Nephron progenitor cell (in vitro differentiated cells): ENCODE data around the gene RAB28.

Experiments used
- DNase-seq: peaks from one replicate; pipeline ENCODE4 v3.0.0; 2021
- H3K27ac Mint-ChIP-seq: 2 replicates; pipeline ENCODE4 v1.8.0; 2021; ENCODE audit warnings: mild to moderate bottlenecking, moderate library complexity, mixed read lengths
- H3K27me3 Mint-ChIP-seq: 2 replicates; pipeline ENCODE4 v1.8.0; 2021; ENCODE audit warnings: mild to moderate bottlenecking, low read depth, mixed read lengths; ENCODE audit not compliant: poor library complexity
- H3K36me3 Mint-ChIP-seq: 2 replicates; pipeline ENCODE4 v1.8.0; 2021; ENCODE audit warnings: low read depth, mixed read lengths
- H3K4me1 Mint-ChIP-seq: 2 replicates; pipeline ENCODE4 v1.8.0; 2021; ENCODE audit warnings: mixed read lengths
- H3K4me3 Mint-ChIP-seq: 2 replicates; pipeline ENCODE4 v1.8.0; 2021; ENCODE audit warnings: mild to moderate bottlenecking, moderate library complexity, mixed read lengths
- H3K9me3 Mint-ChIP-seq: 2 replicates; pipeline ENCODE4 v1.8.0; 2021; ENCODE audit warnings: mild to moderate bottlenecking, moderate library complexity, mixed read lengths
- CTCF ChIP-seq: fragments of 200-600 bp; sonication (generic); IDR thresholded peaks from 2 replicates; pipeline ENCODE4 v1.5.0; 2021; ENCODE audit warnings: antibody characterized with exemption

RAB28 gene

DNA sequence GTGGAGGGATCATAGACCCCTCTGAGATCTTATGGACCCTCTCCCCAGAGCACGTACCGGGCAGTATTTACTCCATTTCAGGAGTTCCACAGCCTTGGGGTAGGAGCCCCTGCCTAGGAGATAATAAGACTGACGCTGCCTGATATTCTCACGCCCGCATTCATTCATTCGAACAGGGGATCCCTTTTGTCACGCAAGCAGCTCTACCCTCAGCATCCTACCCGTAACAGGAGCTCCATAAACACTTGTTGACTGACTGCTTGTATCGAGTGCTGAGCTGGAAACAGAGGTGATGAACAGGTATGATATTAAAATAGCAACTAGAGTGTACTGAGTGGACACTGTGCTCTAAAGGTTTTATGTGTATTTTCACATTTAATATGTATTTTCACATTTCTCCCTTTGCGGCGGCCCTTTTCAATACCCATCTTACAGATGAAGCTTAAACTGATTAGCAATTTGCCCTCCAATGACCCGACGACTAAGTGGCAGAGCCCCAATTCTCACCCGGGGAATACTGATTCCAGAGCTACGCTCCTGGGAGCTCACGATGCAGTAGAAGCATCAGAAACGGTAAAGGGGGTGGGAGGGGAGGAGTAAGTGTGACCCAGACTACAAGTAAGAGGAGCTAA, 888 bp downstream of the RAB28 start:
- Mint-ChIP-seq H3K4me3 (peak overlapping the region; percentile 96), H3K27ac (peak overlapping the region; percentile 89), H3K27me3 (peaks cover 4% of the 10 kb centered on the region), H3K4me1 (peaks cover 40% of the 10 kb centered on the region), H3K36me3 (no peaks in the 10 kb centered on the region), H3K9me3 (peaks cover 7% of the 10 kb centered on the region)
- DNase-seq, result peak; percentile 4
- TF ChIP-seq CTCF, result no peak

DNA sequence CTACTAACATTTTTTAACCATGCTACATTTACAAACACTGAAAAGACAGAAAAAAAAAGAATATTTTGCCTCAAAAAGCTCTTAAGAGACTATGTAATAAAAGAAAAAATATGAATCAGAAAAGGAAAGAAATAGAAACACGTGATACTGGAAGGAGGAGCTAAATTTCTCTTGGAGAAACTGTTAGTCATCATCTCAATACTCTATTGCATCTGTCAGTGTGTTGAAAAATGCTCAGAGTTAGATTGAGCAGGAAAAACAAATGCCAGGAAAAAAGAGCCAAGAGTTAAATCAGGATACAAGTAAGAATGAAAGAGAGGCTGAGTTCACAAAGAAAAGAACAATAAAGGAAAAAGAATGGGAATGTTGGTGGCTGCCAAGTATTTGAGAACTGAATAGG, 2.6 kb downstream of the RAB28 start:
- peak overlapping the region; percentile 96 for H3K4me3 Mint-ChIP-seq
- no peak for TF ChIP-seq CTCF
- no peaks in the 10 kb centered on the region for H3K9me3 Mint-ChIP-seq
- DNase-seq, result no peak
- H3K36me3 Mint-ChIP-seq, result no peaks in the 10 kb centered on the region
- H3K4me1 Mint-ChIP-seq, result peaks cover 40% of the 10 kb centered on the region
- H3K27ac Mint-ChIP-seq, result no peak overlapping the region
- no peaks in the 10 kb centered on the region for H3K27me3 Mint-ChIP-seq

- TF ChIP-seq CTCF, result no peak
- H3K27me3 Mint-ChIP-seq, result no peaks in the 10 kb centered on the region
- no peak for DNase-seq
- H3K27ac Mint-ChIP-seq, result no peak overlapping the region
- no peaks in the 10 kb centered on the region for H3K36me3 Mint-ChIP-seq
- H3K4me1 Mint-ChIP-seq, result peaks cover 35% of the 10 kb centered on the region
- no peak overlapping the region for H3K4me3 Mint-ChIP-seq
- no peaks in the 10 kb centered on the region for H3K9me3 Mint-ChIP-seq
Observed at GRCh38 chr4:13478707-13479106, 5.4 kb downstream of the RAB28 start.

GRCh38 chr4:13478131-13478530, 6.0 kb downstream of the RAB28 start:
- TF ChIP-seq CTCF, result no peak
- no peak overlapping the region for H3K27ac Mint-ChIP-seq
- H3K9me3 Mint-ChIP-seq, result no peaks in the 10 kb centered on the region
- H3K4me1 Mint-ChIP-seq, result peaks cover 30% of the 10 kb centered on the region
- no peaks in the 10 kb centered on the region for H3K27me3 Mint-ChIP-seq
- no peak for DNase-seq
- H3K36me3 Mint-ChIP-seq, result no peaks in the 10 kb centered on the region
- no peak overlapping the region for H3K4me3 Mint-ChIP-seq

GRCh38 chr4:13476915-13477314, 7.2 kb downstream of the RAB28 start:
- no peaks in the 10 kb centered on the region for H3K36me3 Mint-ChIP-seq
- H3K4me3 Mint-ChIP-seq, result no peak overlapping the region
- H3K4me1 Mint-ChIP-seq, result peaks cover 18% of the 10 kb centered on the region
- no peak for TF ChIP-seq CTCF
- H3K27me3 Mint-ChIP-seq, result no peaks in the 10 kb centered on the region
- no peak overlapping the region for H3K27ac Mint-ChIP-seq
- H3K9me3 Mint-ChIP-seq, result no peaks in the 10 kb centered on the region
- no peak for DNase-seq

GRCh38 chr4:13476152-13476551, 8.0 kb downstream of the RAB28 start:
- Mint-ChIP-seq H3K27ac (no peak overlapping the region), H3K9me3 (no peaks in the 10 kb centered on the region), H3K4me3 (no peak overlapping the region)

More at GRCh38 chr4:13476152-13476551, 8.0 kb downstream of the RAB28 start:
- TF ChIP-seq CTCF, result no peak
- peaks cover 10% of the 10 kb centered on the region for H3K4me1 Mint-ChIP-seq
- H3K27me3 Mint-ChIP-seq, result no peaks in the 10 kb centered on the region
- DNase-seq, result no peak
- H3K36me3 Mint-ChIP-seq, result no peaks in the 10 kb centered on the region
